ENCODE measurements around the gene GRM5.

GRCh38 chr11:88538098-88538497, 527.7 kb downstream of the GRM5 start:
- TF ChIP-seq CTCF (IDR thresholded peaks at IDR 0.05): no peak
- TF ChIP-seq POLR2A (IDR thresholded peaks at IDR 0.05): no peak
- TF ChIP-seq POLR2AphosphoS5 (IDR thresholded peaks at IDR 0.05; ENCODE audit: insufficient read depth in 1 of 2, low read depth in 1 of 2): peak in 1 of 2 donors; percentile 54

All from vagina (tissue), 2 donors.